AML-193 (cell line): ENCODE results near the gene PCDHGA5.
"Not testable (repeated sequence)": the region's sequence is repeated elsewhere in the genome, so short reads cannot be mapped to it uniquely, and the experiment has no call there.

Experiments used
- DNase-seq, 2 experiments: peaks; one replicate each; lab custom pipeline; 2025; lab: John Stamatoyannopoulos, UW

PCDHGA5 gene

DNA sequence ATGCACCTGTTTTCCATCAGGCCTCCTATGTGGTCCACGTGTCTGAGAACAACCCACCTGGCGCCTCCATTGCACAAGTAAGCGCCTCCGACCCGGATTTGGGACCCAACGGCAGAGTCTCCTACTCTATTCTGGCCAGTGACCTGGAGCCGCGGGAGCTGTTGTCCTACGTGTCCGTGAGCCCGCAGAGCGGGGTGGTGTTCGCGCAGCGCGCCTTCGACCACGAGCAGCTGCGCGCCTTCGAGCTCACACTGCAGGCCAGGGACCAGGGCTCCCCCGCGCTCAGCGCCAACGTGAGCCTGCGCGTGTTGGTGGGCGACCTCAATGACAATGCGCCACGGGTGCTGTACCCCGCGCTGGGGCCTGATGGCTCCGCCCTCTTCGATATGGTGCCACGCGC lies 12.4 kb upstream of the PCDHGA5 start:
- no peak for DNase-seq

DNA sequence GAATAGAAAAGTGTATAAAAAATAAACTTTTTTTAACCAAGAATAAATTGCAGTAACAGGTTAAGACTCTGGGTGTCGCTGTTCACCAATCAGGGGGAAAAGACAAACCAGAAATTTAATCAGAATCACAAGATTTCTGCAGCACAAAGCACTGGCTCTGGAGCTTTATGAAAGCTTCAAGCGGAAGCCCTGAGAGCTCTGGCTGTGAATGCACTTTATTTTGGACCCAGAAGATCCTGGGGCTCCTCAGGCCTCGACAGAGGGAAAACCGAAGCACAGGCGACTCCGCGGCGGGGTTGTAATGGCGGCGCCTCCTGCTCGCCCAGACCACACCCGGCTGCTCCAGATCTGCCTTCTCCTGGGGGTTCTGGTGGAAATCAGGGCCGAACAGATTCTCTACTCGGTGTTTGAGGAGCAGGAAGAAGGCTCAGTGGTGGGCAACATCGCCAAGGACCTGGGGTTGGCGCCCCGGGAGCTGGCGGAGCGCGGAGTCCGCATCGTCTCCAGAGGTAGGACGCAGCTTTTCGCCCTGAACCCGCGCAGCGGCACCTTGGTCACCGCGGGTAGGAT lies 9.0 kb upstream of the PCDHGA5 start, which contains the start of gene PCDHGA4:
Gene PCDHGA4 (plus strand): TSS at position 122 of the 570 bp plus-strand sequence. CDS start 87 bp downstream, at position 209.
- DNase-seq, result peak in 1 of 2 experiments; percentile 7

DNA sequence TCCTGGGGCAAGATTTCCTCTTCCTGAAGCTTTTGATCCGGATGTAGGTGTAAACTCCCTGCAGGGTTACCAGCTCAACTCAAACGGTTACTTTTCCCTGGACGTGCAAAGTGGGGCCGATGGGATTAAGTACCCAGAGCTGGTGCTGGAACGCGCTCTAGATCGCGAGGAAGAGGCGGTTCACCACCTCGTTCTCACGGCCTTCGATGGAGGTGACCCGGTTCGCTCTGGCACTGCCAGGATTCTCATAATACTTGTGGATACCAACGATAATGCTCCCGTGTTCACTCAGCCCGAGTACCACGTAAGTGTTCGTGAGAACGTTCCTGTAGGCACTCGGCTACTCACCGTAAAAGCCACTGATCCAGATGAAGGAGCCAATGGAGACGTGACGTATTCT lies 8.3 kb upstream of the PCDHGA5 start:
- DNase-seq, result no peak

DNA sequence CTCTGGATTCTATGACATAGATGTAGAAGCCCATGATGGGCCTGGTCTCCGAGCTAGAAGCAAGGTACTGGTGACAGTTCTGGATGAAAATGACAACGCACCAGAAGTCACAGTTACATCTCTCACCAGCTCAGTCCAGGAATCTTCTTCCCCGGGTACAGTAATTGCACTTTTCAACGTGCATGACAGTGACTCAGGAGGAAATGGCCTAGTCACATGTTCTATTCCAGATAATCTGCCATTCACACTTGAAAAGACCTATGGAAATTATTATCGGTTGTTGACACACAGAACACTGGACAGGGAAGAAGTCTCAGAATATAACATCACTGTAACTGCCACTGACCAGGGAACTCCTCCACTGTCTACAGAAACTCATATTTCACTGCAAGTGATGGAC lies 7.8 kb upstream of the PCDHGA5 start:
- no peak for DNase-seq

DNA sequence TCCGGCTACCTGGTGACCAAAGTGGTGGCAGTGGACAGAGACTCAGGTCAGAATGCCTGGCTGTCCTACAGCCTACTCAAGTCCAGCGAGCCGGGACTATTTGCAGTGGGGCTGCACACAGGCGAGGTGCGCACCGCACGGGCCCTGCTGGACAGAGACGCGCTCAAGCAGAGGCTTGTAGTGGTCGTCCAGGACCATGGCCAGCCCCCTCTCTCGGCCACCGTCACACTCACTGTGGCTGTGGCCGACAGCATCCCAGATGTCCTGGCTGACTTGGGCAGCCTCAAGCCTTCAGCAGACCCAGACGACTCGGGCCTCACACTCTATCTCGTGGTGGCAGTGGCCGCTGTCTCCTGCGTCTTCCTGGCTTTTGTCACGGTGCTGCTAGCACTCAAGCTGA lies 7.0 kb upstream of the PCDHGA5 start:
- DNase-seq, result no peak

DNA sequence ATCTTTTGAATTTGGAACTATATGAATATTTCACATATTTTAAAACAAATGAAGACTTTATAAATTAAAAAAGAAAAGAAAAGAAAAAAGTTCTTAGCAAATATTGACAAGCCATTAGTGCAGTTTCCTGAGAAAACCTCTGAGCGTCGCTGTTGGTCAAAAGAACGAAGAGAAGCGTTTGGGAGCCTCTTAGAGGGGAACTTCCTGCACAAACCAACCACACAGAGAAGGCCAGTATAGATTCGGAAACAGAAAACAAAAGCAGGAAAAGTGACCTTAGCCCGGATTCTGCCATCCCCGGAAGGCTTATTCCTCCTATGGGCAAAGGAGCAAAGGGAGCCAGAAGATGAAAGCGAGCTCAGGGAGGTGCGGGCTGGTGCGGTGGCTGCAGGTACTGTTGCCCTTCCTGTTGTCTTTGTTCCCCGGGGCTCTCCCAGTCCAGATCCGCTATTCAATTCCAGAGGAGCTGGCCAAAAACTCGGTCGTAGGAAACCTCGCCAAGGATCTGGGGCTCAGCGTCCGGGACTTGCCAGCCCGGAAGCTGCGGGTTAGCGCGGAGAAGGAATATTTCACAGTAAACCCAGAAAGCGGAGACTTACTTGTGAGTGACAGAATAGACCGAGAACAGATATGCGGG lies 4.1 kb upstream of the PCDHGA5 start, which contains the start of gene PCDHGB2:
Gene PCDHGB2 (plus strand): TSS at position 205 of the 637 bp plus-strand sequence. CDS start 142 bp downstream, at position 347.
- peak; percentile 11 to 40 for DNase-seq

DNA sequence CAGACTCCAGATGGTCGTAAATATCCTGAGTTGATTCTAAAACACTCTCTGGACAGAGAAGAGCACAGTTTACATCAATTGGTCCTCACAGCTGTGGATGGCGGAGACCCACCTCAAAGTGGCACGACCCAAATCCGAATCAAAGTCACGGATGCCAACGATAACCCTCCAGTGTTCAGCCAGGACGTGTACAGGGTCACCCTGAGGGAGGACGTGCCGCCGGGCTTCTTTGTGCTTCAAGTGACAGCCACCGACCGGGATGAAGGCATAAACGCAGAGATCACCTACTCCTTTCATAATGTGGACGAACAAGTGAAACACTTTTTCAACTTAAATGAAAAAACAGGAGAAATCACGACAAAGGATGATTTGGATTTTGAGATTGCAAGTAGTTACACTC lies 3.3 kb upstream of the PCDHGA5 start:
- no peak for DNase-seq

DNA sequence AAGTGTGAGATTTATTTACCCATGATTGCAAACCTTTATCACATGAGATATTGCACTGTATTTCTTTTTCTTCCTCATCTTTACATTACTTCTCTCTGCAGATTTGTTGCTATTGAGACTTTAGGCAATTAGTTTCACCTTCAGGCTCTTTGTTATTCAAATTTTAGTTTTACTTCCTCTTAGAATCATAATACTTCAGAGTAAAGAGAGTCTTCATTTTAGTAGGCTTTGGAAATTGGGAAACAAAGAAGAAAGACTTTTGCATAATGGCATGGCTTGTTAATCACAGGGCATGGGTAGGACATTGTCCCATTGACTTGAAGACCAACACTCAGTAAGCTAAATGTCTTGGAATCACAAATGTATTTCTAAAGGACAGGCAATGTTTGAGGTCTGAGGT lies 1.2 kb upstream of the PCDHGA5 start:
- DNase-seq, result no peak

DNA sequence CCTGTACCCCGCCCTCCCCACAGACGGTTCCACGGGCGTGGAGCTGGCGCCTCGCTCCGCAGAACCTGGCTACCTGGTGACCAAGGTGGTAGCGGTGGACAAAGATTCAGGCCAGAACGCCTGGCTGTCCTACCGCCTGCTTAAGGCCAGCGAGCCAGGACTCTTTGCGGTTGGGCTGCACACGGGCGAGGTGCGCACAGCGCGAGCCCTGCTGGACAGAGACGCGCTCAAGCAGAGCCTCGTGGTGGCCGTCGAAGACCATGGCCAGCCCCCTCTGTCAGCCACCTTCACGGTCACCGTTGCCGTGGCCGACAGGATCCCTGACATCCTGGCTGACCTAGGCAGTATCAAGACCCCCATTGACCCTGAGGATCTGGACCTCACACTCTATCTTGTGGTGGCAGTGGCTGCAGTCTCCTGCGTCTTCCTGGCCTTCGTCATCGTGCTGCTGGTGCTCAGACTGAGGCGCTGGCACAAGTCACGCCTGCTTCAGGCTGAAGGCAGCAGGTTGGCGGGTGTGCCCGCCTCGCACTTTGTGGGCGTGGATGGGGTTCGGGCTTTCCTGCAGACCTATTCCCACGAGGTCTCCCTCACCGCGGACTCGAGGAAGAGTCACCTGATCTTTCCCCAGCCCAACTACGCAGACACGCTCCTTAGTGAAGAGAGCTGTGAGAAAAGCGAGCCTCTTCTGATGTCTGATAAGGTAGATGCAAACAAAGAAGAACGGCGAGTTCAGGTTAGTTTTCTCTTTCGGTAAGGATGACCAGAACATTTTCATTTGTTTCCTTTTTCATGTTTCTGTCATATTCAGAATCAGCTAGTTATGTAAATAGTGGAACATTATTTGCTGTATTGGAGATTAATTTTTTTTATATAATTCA lies 2.3 kb downstream of the PCDHGA5 start:
- no peak for DNase-seq

DNA sequence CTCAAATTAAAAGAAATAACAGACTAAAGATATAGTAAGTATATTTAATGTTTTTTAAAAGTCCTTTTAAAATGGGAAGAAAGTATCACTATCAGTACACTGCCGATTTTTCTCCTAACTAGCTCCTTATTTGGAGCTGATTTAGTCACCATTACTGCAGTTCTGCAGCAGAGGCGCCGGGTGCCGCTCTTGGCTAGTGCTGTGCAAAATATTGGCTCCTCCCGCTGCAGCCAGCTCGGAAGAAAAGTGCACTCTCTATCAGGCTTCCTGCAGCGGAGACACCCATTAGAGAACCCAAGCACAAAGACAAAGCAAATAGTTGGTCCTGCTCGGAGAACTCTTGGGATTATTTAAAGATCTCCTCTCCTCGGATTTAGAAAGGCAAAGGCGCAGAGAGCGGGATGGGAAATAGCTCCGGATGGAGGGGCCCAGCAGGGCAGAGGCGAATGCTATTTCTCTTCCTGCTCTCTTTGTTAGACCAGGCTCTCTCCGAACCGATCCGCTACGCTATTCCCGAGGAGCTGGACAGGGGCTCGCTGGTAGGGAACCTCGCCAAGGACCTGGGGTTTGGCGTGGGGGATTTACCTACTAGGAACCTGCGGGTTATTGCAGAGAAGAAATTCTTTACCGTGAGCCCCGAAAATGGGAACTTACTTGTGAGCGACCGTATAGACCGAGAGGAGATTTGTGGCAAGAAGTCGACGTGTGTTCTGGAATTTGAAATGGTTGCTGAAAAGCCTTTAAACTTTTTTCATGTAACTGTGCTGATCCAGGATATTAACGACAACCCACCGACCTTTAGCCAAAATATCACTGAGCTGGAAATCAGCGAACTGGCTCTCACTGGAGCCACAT lies 6.3 kb downstream of the PCDHGA5 start, which contains the start of gene PCDHGB3:
Gene PCDHGB3 (plus strand): TSS at position 249 of the 855 bp plus-strand sequence. CDS start 153 bp downstream, at position 402.
- DNase-seq, result no peak

DNA sequence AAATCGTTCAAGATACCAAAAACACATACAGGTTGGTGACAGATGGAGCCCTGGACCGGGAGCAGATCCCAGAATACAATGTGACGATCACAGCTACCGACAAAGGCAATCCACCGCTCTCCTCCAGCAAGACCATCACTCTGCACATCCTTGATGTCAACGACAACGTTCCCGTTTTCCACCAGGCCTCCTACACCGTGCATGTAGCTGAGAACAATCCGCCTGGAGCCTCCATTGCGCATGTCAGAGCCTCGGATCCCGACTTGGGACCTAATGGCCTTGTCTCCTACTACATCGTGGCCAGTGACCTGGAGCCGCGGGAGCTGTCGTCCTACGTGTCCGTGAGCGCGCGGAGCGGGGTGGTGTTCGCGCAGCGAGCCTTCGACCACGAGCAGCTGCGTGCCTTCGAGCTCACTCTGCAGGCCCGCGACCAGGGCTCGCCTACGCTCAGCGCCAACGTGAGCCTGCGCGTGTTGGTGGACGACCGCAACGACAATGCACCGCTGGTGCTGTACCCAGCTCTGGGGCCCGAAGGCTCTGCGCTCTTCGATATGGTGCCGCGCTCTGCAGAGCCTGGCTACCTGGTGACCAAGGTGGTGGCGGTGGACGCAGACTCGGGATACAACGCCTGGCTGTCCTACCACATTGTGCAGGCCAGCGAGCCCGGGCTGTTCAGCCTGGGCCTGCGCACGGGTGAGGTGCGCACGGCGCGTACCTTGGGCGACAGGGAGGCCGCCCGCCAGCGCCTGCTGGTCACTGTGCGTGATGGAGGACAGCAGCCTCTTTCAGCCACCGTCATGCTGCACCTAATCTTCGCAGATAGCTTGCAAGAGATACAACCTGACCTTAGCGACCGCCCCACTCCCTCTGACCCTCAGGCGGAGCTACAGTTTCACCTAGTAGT lies 7.9 kb downstream of the PCDHGA5 start:
- no peak for DNase-seq

DNA sequence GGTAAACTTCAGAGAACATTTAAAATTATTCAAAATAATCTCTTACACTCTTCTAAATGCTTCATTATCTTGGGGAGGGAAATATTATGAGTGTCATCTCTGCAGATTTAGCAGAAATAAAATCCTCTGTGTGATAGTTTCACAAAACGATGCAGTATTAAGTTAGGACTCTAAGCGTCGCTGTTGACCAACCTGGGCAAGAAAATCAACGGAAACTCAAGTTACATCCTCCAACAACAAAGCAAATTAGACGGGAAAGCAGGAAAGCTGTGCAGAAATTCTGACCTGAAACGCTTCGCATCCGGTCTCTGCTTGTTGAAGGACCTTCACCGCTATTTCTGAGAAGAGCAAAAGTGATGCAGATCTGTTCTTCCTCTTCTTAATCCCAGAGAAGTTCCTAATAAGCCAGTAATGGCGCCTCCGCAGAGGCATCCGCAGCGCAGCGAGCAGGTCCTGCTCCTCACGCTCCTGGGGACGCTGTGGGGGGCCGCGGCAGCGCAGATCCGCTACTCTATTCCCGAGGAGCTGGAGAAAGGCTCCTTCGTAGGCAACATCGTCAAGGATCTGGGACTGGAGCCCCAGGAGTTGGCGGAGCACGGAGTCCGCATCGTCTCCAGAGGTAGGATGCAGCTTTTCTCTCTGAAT lies 9.8 kb downstream of the PCDHGA5 start, which contains the start of gene PCDHGA6:
Gene PCDHGA6 (plus strand): TSS at position 219 of the 645 bp plus-strand sequence. CDS start 193 bp downstream, at position 412.
- DNase-seq, result no peak

DNA sequence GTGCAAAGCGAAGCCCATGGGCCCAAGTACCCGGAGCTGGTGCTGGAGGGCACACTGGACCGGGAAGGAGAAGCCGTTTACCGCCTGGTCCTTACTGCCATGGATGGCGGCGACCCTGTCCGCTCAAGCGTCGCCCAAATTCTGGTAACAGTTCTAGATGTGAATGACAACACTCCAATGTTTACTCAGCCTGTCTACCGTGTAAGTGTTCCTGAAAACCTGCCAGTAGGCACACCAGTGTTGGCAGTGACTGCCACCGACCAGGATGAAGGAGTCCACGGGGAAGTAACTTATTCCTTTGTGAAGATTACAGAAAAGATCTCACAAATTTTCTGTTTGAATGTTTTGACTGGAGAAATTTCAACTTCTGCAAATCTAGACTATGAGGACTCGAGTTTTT lies 10.7 kb downstream of the PCDHGA5 start:
- DNase-seq, result no peak

DNA sequence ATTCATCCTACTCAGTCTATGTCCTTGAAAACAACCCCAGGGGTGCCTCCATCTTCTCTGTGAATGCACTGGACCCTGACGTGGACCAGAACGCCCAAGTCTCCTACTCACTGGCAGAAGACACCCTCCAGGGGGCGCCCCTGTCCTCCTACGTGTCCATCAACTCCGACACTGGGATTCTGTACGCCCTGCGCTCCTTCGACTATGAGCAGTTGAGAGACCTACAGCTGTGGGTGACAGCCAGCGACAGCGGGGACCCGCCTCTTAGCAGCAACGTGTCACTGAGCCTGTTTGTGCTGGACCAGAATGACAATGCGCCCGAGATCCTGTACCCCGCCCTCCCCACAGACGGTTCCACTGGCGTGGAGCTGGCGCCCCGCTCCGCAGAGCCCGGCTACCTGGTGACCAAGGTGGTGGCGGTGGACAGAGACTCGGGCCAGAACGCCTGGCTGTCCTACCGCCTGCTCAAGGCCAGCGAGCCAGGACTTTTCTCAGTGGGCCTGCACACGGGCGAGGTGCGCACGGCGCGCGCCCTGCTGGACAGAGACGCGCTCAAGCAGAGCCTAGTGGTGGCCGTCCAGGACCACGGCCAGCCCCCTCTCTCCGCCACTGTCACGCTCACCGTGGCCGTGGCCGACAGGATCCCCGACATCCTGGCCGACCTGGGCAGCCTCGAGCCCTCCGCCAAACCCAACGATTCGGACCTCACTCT lies 11.6 kb downstream of the PCDHGA5 start:
- DNase-seq, result not testable (repeated sequence)

DNA sequence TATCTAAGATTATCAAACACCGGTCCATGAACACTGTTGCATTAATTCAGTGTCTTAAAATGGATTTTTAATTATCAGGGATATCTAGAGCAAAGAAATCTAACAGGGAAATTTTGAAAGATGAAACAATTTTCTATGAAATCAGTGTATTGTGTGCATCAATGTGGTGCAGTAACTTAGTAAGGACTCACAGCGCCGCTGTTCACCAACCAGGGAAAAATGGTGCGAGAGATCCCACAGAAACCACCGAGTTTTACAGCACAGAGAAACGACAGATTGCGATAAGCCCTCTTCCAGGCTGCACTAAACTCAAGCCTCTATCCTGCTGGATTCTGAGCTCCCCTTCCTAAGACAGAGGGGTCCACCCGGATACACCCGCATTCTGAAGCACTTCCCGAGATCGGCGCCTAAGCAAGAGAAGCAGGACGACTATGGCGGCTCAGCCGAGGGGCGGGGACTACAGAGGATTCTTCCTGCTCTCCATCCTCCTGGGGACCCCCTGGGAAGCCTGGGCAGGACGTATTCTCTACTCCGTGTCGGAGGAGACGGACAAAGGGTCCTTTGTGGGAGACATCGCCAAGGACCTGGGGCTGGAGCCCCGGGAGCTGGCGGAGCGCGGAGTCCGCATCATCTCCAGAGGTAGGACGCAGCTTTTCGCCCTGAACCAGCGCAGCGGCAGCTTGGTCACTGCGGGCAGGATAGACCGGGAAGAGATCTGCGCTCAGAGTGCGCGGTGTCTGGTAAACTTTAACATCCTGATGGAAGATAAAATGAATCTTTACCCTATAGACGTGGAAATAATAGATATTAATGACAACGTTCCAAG lies 18.7 kb downstream of the PCDHGA5 start, which contains the start of gene PCDHGA7:
Gene PCDHGA7 (plus strand): TSS at position 274 of the 826 bp plus-strand sequence. CDS start 158 bp downstream, at position 432.
- no peak for DNase-seq

DNA sequence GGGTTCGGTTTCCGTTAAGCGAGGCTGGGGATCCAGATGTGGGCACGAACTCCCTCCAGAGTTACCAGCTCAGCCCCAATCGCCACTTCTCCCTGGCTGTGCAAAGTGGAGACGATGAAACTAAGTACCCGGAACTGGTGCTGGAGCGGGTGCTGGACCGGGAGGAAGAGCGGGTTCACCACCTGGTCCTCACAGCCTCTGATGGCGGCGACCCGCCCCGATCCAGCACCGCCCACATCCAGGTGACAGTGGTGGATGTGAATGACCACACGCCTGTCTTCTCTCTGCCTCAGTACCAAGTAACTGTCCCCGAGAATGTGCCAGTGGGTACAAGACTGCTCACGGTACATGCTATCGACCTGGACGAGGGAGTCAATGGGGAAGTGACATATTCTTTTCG lies 19.4 kb downstream of the PCDHGA5 start:
- no peak for DNase-seq

DNA sequence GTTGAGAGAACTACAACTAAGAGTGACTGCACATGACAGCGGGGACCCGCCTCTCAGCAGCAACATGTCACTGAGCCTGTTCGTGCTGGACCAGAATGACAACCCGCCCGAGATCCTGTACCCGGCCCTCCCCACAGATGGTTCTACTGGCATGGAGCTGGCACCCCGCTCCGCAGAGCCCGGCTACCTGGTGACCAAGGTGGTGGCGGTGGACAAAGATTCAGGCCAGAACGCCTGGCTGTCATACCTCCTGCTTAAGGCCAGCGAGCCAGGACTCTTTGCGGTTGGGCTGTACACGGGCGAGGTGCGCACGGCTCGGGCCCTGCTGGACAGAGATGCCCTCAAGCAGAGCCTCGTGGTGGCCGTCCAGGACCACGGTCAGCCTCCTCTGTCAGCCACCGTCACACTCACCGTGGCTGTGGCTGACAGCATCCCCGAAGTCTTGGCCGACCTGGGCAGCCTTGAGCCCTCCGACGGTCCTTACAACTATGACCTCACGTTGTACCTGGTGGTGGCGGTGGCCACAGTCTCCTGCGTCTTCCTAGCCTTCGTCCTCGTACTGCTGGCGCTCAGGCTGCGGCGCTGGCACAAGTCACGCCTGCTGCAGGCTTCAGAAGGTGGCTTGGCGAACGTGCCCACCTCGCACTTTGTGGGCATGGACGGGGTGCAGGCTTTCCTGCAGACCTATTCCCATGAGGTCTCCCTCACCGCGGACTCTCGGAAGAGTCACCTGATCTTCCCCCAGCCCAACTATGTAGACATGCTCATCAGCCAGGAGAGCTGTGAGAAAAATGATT lies 20.7 kb downstream of the PCDHGA5 start:
- no peak for DNase-seq
